Stimulated activated CD4-positive, alpha-beta T cell treated with anti-CD3 and anti-CD28 coated beads, TNF-alpha, amount 100 ng/mL, for 1 hour (primary cell): ENCODE data around the gene NKX2-2.

Experiments
- DNase-seq, 3 donors: peaks; one replicate each; pipeline ENCODE4 v3.0.0-alpha.2; 2020; ENCODE audit warnings: low read depth in 3 of 3, low spot score in 1 of 3

The NKX2-2 gene

GRCh38 chr20:21522481-21523280, 8.8 kb upstream of the NKX2-2 start:
- DNase-seq, result no peak

- no peak for DNase-seq
Observed at GRCh38 chr20:21521596-21522480, 8.0 kb upstream of the NKX2-2 start.

GRCh38 chr20:21520702-21521595, 7.1 kb upstream of the NKX2-2 start:
- no peak for DNase-seq

- no peak for DNase-seq
Observed at GRCh38 chr20:21519136-21519584, 5.3 kb upstream of the NKX2-2 start.

GRCh38 chr20:21518292-21518991, 4.6 kb upstream of the NKX2-2 start:
- DNase-seq, result no peak

GRCh38 chr20:21517566-21518277, 3.9 kb upstream of the NKX2-2 start:
- no peak for DNase-seq

- no peak for DNase-seq
Observed at GRCh38 chr20:21516861-21517565, 3.1 kb upstream of the NKX2-2 start.

- no peak for DNase-seq
Observed at GRCh38 chr20:21516180-21516567, 2.3 kb upstream of the NKX2-2 start.

- no peak for DNase-seq
Observed at GRCh38 chr20:21515300-21516179, 1.7 kb upstream of the NKX2-2 start.

GRCh38 chr20:21514553-21515251, 838 bp upstream of the NKX2-2 start:
- no peak for DNase-seq

GRCh38 chr20:21513181-21513663, 642 bp downstream of the NKX2-2 start:
- DNase-seq, result no peak

GRCh38 chr20:21512634-21513180, 1.2 kb downstream of the NKX2-2 start:
- DNase-seq, result no peak

GRCh38 chr20:21511850-21512633, 1.8 kb downstream of the NKX2-2 start:
- no peak for DNase-seq

GRCh38 chr20:21511485-21511849, 2.4 kb downstream of the NKX2-2 start:
- no peak for DNase-seq

GRCh38 chr20:21510414-21511384, 3.2 kb downstream of the NKX2-2 start:
- no peak for DNase-seq
